DMS79 (cell line): ENCODE measurements around the gene EMILIN1.

Source experiments
- DNase-seq: peaks from one replicate; lab custom pipeline; 2025; lab: John Stamatoyannopoulos, UW

EMILIN1 gene

DNA sequence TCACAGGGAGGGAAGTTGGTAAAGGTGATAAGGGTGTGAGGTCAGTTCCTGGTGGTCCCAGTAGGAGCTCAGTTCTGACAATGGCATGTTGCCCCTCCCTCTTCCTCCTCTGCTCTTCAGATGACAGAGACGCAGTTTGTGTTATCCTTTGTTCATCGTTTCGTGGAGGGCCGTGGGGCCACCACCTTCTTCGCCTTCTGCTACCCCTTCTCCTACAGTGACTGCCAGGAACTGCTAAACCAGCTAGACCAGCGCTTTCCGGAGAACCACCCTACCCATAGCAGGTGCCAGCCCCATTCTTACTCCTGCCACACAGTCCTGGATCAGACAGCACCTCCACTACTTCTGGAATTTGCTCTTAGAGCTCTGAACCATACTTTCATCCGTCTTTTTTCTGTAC, 24.6 kb upstream of the EMILIN1 start:
- no peak for DNase-seq

DNA sequence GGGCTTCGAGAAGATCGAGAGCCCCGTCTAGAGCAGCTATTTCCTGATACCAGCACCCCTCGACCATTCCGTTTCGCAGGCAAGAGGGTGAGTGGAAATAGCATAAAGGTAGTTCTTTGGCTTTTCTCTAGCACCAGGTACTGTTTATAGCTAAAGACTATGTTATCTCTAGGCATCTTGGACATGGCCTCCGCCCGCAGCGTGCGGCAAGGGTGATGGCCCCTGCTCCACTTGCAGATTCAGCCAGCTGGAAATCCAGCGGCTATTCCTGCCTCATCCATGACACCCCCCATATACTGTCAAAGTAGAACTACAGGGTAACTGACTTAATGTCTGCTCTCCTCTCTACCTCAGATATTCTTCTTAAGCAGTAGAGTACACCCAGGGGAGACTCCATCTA, 23.7 kb upstream of the EMILIN1 start:
- no peak for DNase-seq

DNA sequence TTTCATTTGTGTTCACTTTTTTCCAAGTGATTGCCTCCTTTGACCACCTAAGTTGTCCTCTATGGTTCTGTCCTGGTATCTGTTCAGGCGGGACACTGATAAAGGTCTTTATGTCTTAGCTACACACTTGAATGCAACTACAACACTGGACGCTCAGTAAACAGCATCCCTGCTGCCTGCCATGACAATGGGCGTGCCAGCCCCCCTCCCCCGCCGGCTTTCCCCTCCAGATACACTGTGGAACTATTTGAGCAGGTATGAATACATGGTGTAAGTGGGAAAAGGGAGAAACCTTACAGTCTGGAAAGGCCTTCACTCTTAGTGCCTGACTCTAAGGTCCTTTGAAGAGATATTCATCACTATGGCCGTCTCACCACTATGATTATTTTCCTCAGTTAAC, 21.2 kb upstream of the EMILIN1 start:
- no peak for DNase-seq

DNA sequence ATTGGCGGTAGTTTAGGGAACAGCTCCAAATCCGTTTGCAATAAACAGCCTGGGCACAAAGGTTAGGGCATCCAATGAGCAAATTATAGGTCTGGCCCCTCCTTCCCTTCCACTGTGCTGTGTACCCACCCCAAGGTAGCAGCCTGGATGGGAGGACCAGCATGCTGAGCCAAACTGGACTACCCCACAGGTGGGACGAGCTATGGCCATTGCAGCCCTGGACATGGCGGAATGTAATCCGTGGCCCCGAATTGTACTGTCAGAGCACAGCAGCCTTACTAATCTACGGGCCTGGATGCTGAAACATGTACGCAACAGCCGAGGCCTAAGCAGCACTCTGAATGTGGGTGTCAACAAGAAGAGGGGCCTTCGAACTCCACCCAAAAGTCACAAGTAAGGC, 20.2 kb upstream of the EMILIN1 start:
- DNase-seq: no peak

DNA sequence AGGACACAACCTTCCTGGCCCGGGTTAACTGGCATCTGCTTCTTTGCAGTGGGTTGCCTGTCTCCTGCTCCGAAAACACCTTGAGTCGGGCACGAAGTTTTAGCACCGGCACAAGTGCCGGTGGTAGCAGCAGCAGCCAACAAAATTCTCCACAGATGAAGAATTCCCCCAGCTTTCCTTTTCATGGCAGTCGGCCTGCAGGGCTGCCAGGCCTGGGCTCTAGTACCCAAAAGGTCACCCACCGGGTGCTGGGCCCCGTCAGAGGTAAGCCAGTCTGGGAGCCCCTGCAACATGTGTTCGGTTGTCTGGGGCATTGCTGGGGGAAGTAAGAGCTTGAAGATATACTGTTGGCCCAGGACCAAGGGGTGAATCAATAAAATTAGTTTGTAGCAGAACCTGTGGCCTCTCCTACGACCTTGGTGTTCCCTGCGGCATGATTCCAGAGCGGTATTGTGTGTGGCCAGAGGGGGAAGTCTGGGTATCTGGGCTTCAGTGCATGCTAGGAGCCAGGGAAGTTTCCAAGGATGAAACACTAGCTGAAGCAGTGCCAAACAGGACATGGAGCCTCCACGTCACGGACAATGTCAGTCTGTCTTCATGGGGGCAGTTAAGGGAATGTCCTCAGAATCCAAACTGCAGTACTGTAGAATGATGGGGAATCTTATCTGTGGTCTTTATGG, 19.1 kb upstream of the EMILIN1 start:
- no peak for DNase-seq

DNA sequence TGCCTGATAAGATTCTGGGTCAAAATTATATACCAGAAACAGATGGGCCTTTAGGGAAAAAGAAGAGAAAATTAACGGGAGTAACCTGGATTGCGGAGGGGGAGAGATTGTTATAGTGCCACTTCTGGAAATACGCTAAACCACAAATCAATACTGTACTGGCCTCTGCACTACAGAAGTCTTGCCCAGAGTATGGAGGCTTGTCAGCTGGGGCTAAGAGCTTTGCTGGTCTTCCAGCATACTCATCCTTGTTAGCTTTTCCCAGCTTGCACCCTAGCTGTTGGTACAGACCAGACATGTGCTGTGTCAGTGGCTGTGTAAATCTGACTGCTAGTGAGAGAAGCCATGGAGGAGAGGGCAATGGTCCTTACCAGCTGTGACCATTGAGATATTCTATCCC, 18.1 kb upstream of the EMILIN1 start:
- no peak for DNase-seq

DNA sequence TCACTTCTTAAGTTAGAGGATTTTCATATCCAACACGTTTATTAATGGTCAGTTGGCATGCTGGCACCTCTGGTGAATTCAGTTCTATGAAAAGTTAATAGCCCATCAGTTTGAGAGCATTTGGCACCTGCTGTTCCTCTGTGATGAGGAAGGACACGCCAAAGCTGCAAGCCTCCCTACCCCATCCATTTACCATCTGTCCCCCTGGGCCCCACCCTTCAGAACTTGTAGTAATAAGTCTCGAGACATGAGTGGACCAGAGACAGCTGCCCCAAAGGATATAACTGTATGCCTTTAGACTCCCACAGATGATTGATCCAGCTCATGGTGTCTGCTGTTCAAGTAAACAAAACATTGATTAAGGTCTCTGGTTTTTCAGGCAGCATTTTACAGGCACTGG, 13.3 kb upstream of the EMILIN1 start:
- DNase-seq: no peak

DNA sequence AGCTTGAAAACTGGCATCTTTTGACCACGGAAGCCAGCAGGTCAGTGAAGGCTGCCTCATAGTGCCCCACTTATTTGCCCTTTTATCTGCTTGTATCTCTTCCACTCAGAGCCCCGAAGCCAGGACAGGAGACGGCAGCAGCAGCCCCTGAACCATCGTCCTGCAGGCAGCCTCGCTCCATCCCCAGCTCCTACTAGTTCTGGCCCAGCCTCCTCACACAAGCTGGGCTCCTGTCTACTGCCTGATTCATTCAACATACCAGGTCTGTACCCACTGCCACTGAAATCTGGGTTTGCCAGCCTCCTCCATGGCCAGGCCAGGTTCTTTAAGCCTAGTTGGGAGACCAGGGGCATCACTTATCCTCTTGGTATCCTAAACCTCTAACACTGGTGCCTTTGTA, 11.0 kb upstream of the EMILIN1 start:
- DNase-seq: no peak

DNA sequence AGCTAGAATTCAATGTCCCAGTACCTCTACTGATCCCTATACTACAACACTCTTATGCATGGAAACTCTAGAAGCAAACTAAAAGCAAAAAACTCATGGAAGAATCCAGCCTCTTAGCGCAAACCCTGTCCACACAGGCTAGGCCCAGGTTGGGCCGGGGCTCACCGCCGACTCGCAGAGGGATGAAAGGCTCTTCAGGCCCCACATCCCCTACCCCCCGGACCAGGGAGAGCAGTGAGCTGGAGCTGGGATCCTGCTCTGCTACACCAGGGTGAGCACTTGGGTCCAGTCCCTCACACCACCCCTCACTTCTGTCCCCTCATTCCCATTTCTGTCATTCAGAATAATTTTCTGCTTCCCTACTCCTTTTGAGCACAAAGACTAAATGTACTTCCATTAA, 9.0 kb upstream of the EMILIN1 start:
- no peak for DNase-seq

DNA sequence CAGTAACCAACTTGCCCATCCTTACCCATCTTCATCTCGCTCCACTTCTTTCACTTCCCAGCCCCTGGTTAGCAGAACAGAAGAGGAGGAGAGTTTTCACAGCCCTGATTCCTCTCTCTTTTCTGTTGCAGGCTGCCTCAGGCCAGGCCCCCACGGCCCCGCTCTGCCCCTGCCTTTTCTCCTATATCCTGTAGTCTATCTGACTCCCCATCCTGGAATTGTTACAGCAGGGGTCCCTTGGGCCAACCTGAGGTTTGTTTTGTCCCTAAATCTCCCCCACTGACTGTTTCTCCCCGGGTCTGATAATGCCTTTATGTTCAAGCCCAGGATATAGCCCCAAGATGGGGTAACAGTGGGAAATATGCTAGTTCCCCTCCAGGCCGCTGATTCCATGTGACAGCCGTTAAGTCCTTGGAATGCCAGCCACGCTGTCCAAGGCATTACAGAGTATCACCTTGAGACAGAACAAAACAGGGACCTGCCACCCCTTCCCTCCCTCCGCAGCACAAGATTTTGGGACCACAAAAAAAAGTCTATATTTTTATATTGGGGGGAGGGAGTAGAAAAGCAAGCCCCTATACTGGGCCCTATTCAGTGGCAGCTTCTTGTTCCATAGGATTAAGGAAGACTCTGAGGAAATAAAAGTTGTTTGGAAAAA, 8.3 kb upstream of the EMILIN1 start:
- no peak for DNase-seq

DNA sequence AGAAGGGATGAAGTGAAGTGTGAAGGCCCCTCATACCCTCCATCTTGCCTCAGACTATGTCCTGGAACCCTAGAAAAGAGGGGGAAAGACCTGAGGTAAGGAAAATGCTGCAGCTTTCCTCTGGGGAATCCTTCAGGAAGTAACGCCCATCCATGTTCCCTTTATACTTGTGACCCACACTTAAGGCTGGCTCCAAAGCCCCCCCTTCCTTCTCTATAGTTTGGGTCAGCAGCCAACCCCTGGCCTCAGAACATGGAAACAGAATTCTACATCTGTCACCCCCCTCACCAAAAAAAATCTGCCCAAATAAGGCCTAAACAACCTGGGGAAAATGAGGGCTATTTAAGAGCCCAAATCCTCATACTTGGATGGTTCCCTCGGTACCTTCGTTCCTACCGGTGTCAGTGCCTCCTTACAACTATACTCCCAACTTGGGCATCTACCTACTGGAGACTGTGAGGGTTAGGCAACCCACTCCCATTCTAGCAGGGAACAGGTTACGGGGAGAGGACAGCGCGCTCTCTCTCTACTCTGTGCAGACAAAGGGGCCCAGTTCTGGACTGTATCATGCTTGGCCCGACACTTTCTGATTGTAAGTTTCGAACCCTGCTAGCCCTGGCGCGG, 7.7 kb upstream of the EMILIN1 start:
- no peak for DNase-seq

DNA sequence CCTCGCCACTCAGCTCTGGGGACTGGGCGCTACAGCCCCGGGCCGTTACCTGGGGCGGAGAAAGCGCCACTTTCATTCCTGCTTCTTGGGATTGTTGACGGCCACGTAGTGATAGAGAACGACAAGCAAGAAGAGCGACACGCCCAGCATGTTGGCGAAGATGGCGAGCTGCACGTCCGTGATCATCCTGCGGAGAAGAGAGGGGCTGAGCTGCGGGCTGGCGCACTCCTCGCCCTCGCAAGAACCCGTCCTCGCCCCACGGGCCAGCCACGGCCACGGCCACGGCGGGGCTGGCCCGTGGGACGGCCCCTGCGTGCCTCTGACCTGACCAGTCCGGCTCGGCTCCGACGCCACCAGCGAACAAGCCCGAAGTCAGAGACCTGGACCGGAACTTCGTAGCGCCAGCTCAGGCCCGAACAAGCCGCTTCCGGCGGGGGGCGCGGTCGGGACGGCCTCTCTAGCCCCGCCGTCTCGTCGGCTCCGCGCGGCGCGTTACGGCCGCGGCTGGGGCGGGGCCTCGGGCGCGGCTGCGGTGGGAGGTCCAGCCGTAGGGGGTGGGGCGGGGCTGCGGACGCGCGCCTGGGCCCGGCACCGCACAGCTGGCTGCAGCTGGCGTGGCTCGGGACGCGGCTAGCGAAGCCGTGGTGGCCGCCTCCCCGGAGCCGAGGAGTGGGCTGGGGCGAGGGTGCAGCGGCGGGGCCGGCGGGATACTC, 7.0 kb upstream of the EMILIN1 start, which contains the start of gene OST4:
Gene OST4 (minus strand): TSS at position 378 of the 713 bp plus-strand sequence.
- peak; percentile 81 for DNase-seq

DNA sequence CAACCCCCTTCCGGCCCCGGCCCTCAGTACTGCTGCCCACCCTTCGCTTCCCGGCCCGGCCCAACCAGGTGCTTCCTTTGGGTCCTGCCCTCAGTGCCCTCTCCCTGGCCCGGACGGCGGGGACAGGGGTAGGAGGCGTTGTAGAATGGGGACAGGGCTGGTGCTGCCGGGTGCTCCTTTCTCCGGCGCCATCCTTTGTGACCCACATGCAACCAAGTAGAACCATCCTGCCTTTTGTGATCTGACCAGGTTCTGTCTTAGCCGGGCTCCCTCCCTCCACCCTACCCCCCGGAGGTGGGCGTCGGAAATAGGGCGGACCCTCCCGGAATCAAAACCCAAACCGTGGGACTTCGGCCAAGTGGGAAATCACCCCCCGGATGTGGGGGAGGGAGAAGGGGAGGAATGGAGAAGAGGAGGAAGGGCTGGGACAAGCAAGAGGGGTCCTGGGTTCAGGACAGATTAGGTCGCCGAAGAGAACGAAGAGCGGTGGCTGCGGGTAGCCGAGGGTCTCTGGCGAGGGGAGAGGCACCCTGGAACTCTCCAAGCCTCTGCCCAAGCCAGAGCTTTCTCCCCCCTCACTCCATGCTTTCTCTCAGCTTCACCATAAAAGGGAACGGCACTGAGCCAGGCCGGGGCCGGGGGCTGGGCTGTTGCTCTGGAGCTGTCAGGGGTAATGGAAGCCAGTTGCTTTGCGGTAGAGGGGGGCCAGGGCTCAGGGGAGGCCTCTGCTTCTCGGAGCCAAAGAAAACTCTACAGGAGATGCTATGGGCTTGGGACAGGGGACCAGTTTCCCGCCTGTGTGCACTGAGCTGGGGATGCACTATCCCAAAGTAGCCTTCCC, 6.2 kb upstream of the EMILIN1 start:
- no peak for DNase-seq

DNA sequence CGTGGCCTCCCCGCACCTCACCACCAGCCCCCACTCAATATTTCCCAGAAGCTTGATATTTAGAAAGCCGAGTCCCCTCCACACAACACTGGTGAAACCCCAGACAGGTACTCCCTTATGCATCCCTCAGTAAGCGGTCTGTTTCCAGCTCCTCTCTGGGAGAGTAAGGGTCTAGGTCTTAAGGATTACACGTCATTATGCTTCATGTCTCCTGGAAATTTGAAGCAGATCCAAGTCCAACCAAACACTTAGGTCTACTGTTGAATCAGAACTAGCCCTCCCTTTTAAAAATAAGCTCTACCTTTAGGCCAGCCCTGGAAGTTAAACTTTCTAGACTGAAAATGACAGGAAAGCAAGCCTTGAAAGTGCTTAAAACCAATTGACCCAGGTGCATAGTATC, 5.5 kb upstream of the EMILIN1 start:
- no peak for DNase-seq

DNA sequence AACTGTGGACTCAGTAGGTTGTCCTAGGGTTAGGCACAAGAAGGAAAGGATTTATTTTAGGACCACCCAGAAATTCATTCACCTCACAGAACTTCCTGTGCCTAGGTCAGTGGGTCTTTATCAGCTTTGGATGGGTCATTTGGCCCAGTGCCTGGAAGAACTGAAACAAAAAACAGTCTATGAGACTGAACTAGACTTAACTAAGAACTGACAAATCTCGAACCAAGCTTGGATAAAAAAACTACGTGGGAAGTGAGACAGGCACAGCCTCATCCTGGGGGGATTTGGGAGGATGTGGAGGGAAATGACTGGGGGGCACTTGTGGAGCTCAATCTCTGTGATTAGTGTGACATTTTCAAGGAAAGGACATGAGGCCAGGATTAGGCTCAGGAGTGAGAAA, 4.6 kb upstream of the EMILIN1 start:
- no peak for DNase-seq

DNA sequence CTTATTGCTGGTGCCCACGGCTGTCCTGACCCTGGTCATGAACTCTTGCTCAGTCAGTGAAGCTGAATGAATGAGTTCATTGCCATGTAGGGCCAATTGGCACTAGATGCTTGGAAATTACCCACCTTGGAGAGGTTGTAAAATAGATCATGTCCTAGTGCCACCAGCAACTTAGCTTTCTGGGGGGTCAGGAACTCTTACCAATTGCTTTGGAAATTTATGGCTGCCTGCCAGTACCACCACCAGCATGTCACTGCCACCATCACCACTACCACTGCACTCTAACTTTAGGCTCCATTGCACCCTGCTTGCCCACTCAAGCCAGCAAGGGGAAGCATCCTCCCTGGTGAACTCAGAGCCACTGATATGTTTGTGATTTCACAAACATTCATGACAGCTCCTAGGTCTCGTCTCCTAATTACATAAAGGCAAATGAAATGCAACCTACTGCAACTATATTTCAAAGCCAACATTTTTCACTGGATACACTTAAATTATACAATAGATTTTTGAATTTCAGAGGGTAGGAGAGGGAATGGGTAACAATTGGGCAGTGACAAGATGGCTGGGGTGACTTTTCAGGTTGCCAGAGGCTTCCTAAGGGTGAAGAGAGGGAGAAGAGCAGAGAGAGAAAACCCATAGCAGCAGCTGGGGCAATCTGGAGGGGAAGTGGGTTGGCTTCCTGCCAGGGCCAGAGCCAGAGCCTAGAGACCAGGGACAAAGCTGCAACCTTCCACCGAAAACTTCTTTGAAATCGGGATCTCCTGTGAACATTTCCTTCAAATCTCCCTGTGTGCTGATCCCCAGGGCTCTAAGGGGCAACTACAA, 3.5 kb upstream of the EMILIN1 start:
- peak; percentile 10 for DNase-seq

DNA sequence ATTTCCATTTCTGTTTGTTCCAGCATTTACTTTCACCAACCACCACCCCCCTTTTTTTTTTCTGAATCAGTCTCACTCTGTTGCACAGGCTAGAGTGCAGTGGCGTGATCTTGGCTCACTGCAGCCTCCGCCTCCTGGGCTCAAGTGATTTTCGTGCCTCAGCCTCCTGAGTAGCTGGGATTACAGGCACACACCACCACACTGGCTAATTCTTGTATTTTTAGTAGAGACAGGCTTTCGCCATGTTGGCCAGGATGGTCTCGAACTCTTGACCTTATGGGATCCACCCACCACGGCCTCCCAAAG, 2.9 kb upstream of the EMILIN1 start:
- DNase-seq: peak; percentile 7

DNA sequence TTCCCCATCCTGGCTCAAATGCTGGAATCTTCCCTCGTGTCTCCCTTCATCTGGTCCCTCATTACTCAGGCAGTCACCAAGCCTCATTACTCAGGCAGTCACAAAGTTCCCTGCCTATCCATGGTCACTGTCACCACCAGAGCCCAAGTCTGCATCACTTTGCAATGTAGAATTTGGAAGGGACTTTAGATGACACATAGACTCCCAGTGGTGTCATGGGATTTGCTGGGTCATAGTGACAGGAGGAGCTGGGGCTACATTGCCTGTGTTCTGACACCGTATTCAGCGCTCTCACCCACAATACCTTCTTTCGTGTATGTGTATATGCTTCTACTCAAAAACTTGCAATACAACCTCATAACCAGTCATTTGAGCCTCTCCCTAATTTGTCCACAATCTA, 2.1 kb upstream of the EMILIN1 start:
- DNase-seq: no peak

DNA sequence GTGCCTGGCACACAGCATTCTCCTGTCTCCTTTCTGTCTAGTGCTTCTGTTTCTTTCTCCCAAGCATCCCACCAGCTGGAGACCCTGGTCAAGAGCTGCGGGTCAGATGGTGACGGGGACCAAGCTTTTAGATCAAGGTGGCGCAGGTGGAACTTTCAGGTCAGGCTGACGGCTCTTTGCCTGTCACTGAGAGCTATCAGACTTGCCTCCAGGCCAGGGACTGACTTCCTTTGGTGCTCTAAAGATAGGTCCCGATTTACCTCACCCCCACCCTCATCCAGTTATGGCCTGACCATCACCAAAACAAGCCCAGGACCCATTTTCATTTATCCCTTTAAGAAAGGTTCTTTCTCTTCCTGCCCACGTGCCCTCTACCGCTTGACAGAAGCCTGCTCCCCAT, 1.2 kb upstream of the EMILIN1 start:
- no peak for DNase-seq

DNA sequence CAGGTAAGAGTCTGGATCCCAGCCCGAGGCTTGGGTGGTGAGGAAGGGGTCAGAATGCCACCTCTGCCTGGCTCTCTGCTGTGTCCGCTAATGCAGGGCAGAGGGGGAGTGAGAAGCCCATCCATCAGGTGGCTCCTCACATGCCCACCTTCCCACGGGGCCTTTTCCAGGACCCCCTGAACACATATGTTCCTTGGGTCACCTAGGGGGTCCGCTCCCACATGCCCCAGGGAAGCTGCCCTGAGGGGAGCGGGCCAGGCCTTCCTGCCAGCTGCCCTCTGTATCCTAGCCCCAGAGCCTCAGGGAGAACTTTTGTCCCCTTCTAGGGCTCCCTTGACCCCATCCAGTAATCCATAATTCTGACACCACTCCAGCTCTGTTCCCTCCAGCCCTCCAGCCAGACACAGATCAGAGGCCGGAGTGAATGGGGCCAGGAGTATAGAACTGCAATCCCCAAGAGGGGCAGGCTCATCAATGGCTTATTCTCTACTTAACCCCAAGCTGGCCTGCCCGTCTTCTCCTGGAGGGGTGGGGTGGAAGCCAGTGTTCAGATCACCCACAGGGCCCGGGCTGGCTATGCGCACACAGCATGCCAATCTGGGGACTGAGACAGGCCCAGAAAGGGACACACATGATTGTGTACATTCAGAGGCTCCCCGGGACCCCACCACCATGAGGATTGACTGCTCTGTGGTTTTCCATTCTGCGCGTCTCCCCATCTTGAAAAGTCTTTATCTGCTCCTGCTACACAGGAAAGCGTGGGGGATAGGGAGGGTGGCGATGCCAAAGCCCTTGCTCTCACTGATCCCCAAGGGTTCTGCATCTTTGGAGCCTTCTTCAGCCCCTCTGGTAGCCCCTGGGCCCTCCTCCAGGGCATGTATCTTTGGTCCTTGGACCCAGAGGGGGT, 1.1 kb downstream of the EMILIN1 start:
- DNase-seq: no peak
